Skeletal muscle satellite cell (primary cell): ENCODE measurements around the gene ARHGAP15.

Experiments
- H3K27me3 ChIP-seq: 2 replicates; pipeline ENCODE4 v1.7.0; 2013; ENCODE audit warnings: low read length; ENCODE audit not compliant: control insufficient read depth, insufficient read depth
- H3K36me3 ChIP-seq: 2 replicates; pipeline ENCODE4 v1.7.0; 2013; ENCODE audit warnings: mild to moderate bottlenecking, control low read depth, low read length; ENCODE audit not compliant: insufficient read depth
- H3K4me1 ChIP-seq: 2 replicates; pipeline ENCODE4 v1.7.0; 2013; ENCODE audit warnings: low read length; ENCODE audit not compliant: control insufficient read depth, insufficient read depth
- H3K4me2 ChIP-seq: 2 replicates; pipeline ENCODE4 v1.7.0; 2013; ENCODE audit warnings: mild to moderate bottlenecking, low read length
- H3K4me3 ChIP-seq: 2 replicates; pipeline ENCODE4 v1.7.0; 2013; ENCODE audit warnings: low read length
- H3K9ac ChIP-seq: 2 replicates; pipeline ENCODE4 v1.7.0; 2013; ENCODE audit warnings: mild to moderate bottlenecking, low read depth, low read length, moderate library complexity
- H3K9me3 ChIP-seq: replicated peaks from 2 replicates; pipeline ENCODE4 v1.7.0; 2013; ENCODE audit warnings: mild to moderate bottlenecking, control low read depth, low read length

ARHGAP15 gene

GRCh38 chr2:143679617-143680016 lies 550.4 kb downstream of the ARHGAP15 start:
- no peaks in the 10 kb centered on the region for H3K27me3 ChIP-seq
- no peaks in the 10 kb centered on the region for H3K9me3 ChIP-seq
- no peak overlapping the region for H3K4me3 ChIP-seq
- H3K36me3 ChIP-seq = no peaks in the 10 kb centered on the region
- H3K4me1 ChIP-seq = no peaks in the 10 kb centered on the region
- no peak overlapping the region for H3K4me2 ChIP-seq
- H3K9ac ChIP-seq = no peak overlapping the region

GRCh38 chr2:143680885-143681405 lies 551.7 kb downstream of the ARHGAP15 start:
- no peaks in the 10 kb centered on the region for H3K36me3 ChIP-seq
- H3K27me3 ChIP-seq = no peaks in the 10 kb centered on the region
- H3K4me3 ChIP-seq = no peak overlapping the region
- no peaks in the 10 kb centered on the region for H3K9me3 ChIP-seq
- H3K4me1 ChIP-seq = no peaks in the 10 kb centered on the region
- no peak overlapping the region for H3K4me2 ChIP-seq
- H3K9ac ChIP-seq = no peak overlapping the region

DNA sequence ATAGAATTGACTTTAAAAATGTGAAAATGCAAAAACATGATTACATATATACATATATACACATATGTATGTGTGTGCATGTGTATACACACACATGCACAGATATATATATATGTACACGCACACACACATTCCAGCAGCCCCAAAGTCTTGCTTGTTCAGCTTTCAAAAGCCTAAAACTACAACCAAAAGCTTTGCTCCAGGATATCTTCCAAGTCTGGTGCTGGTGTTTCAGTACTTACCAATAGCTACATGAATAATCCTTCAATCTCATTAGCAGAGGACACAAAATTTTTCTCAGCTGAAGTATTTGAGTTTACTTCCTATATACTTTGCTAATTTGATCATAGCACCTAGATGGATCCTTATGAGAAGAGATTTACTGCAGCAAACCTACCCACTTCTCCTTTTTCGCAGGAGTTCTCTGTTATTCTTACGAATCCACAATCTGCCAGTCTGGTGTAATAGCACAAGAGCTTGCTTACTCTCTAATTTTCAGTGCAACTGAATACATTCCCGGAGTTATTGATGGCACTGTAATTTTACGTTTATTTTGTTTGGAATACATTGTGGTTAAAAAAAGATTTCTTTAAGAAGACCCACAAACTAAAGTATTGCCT lies 553.3 kb downstream of the ARHGAP15 start:
- no peaks in the 10 kb centered on the region for H3K4me1 ChIP-seq
- H3K9ac ChIP-seq = no peak overlapping the region
- no peak overlapping the region for H3K4me3 ChIP-seq
- no peaks in the 10 kb centered on the region for H3K27me3 ChIP-seq
- H3K36me3 ChIP-seq = no peaks in the 10 kb centered on the region
- H3K9me3 ChIP-seq = no peaks in the 10 kb centered on the region
- H3K4me2 ChIP-seq = no peak overlapping the region

DNA sequence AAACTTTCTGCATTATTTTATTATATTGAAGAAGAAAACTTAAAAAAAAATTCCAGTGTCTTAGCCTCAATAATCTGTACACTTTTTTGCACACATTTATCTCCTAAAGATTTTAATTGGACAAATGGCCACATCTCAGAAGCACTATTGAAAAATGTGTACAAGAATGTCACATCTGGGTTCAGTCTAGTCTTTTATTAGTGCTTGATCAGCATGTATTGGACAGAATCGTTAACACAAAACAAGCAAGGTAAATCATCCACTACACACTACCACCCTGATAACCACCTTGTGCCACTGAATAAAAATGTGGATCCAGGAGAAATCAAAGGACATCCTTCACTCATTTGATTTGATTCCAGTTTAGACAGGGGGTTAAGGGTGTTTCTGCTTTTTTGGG lies 554.8 kb downstream of the ARHGAP15 start:
- Histone ChIP-seq H3K9me3 (no peaks in the 10 kb centered on the region), H3K9ac (no peak overlapping the region), H3K36me3 (no peaks in the 10 kb centered on the region), H3K4me1 (no peaks in the 10 kb centered on the region), H3K27me3 (no peaks in the 10 kb centered on the region), H3K4me2 (no peak overlapping the region), H3K4me3 (no peak overlapping the region)

DNA sequence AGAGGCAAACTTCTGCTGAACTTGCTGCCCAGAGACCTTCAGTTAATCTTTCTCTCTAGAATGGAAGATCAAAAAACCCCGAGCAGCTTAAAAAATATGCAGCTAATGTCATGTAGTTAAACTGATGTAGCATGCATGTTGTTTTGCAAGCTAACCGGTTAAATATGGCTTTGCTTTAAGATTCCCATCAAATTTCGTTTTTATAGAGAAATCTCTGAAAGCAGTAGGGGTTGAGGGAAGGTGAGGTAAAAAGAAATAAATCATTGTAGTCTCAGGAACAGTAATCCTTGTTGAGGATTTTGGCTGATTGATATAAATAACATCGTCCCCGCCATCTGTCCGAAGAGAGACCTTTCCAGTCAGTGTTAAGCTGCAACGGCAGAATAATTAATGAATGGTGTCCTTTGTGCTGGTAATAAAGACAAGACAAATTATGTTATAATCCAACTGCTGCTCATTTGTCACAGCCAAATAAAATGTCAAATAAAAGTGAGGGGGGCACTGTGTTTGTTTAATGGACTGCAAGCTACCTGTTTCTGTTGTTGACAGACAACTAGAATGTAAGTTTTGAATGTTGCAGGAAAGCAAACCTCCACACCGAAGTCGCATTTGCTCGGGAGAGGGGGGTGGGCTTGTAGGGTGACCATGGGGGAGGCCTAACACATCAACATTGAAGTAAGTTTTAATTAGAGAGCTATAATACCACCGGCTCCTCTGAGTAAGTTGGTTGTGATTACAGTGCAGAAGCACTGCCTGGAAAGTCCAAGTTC lies 555.5 kb downstream of the ARHGAP15 start:
- no peaks in the 10 kb centered on the region for H3K27me3 ChIP-seq
- H3K9me3 ChIP-seq = no peaks in the 10 kb centered on the region
- no peak overlapping the region for H3K4me2 ChIP-seq
- no peaks in the 10 kb centered on the region for H3K4me1 ChIP-seq
- no peaks in the 10 kb centered on the region for H3K36me3 ChIP-seq
- no peak overlapping the region for H3K4me3 ChIP-seq
- H3K9ac ChIP-seq = no peak overlapping the region

DNA sequence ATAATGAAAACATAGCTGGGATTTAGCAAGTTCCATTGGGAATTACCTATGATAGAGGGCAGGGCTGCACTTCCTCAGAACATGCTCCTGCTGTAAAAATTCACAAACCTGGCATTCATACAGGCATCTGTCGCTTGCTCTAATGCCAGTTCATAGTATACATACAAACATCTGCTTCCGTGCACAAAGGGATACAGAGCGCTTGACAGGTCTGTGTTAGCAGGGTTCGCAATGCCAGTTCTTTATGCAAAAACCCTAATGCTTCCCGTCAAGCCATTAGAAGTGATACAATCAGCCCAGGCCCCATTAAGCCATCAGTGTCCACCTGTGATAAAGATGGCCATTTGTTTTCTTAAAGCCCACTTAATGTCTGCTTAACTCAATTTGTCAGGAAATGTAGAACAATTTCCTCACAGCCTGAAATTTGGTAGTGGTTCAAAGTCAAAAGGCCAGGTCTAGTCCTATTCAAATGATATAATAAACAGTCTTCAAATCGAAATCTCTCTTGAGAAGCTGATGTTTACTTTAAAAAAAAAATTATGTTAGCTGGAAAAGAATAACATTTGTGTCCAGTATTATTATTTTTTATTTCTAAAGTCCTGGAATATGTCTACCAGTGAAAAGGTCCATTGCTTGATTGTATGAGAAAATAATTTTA lies 556.3 kb downstream of the ARHGAP15 start:
- no peaks in the 10 kb centered on the region for H3K9me3 ChIP-seq
- H3K27me3 ChIP-seq = no peaks in the 10 kb centered on the region
- H3K36me3 ChIP-seq = no peaks in the 10 kb centered on the region
- H3K9ac ChIP-seq = no peak overlapping the region
- no peak overlapping the region for H3K4me3 ChIP-seq
- no peak overlapping the region for H3K4me2 ChIP-seq
- no peaks in the 10 kb centered on the region for H3K4me1 ChIP-seq

DNA sequence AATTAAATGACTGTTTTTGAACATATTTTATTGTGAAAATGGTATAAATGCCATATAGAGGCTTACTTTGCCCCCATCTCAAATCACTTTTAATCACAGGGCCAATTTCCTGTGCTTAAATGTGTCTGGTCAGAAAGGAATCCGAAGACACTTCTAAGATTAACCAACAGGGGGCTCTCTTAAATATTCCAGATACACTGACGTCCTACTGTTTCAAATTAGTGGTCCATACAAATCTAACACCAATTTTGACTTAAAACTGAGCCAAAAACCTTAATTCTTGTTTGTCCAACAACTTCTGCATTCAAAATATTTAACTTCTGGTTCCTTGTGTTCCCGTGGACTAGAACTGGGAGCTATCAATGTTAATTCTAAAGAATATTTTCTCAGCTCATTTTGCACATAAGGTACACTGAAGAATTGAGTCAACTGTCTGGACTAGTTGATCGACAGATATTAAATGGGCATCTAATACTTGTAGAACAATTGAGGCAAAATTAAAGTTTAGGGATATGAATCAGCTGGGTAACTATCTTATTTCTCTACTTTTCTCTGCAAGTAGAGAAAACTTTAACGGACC lies 557.5 kb downstream of the ARHGAP15 start:
- no peak overlapping the region for H3K4me3 ChIP-seq
- no peak overlapping the region for H3K9ac ChIP-seq
- H3K4me1 ChIP-seq = no peaks in the 10 kb centered on the region
- no peaks in the 10 kb centered on the region for H3K27me3 ChIP-seq
- no peak overlapping the region for H3K4me2 ChIP-seq
- no peaks in the 10 kb centered on the region for H3K36me3 ChIP-seq
- no peaks in the 10 kb centered on the region for H3K9me3 ChIP-seq

- Histone ChIP-seq H3K9me3 (no peaks in the 10 kb centered on the region), H3K9ac (no peak overlapping the region), H3K27me3 (no peaks in the 10 kb centered on the region), H3K4me3 (no peak overlapping the region), H3K36me3 (no peaks in the 10 kb centered on the region), H3K4me1 (no peaks in the 10 kb centered on the region), H3K4me2 (no peak overlapping the region)
These were observed 559.0 kb downstream of the ARHGAP15 start for GRCh38 chr2:143688248-143688647.

GRCh38 chr2:143688815-143689214 lies 559.6 kb downstream of the ARHGAP15 start:
- no peak overlapping the region for H3K9ac ChIP-seq
- H3K4me3 ChIP-seq = no peak overlapping the region
- no peaks in the 10 kb centered on the region for H3K36me3 ChIP-seq
- no peak overlapping the region for H3K4me2 ChIP-seq
- H3K4me1 ChIP-seq = no peaks in the 10 kb centered on the region
- H3K27me3 ChIP-seq = no peaks in the 10 kb centered on the region
- no peaks in the 10 kb centered on the region for H3K9me3 ChIP-seq

DNA sequence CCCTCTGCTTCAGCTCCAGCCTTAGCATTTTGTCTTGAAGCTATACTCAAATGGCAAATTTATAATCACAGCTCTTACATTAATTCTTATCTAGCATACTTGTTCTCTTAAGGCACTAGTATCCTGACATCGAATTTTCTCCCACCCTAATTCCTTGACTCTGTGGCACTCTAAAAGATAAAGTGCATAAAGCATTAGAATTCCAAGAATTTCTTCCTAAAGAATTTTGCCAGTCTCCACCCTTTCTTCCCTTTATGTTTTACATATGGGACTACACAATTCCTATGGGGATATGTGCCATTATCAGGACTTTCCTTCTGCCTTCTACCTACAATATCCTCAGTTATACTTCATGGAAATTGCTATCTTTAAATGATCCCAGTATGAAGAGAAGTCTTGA lies 560.3 kb downstream of the ARHGAP15 start:
- Histone ChIP-seq H3K9me3 (no peaks in the 10 kb centered on the region), H3K9ac (no peak overlapping the region), H3K27me3 (no peaks in the 10 kb centered on the region), H3K36me3 (no peaks in the 10 kb centered on the region), H3K4me2 (no peak overlapping the region), H3K4me3 (no peak overlapping the region), H3K4me1 (no peaks in the 10 kb centered on the region)

- Histone ChIP-seq H3K4me2 (no peak overlapping the region), H3K27me3 (no peaks in the 10 kb centered on the region), H3K4me1 (no peaks in the 10 kb centered on the region), H3K9ac (no peak overlapping the region), H3K9me3 (no peaks in the 10 kb centered on the region), H3K36me3 (no peaks in the 10 kb centered on the region), H3K4me3 (no peak overlapping the region)
These were observed 561.0 kb downstream of the ARHGAP15 start for GRCh38 chr2:143690235-143690634.
